NB4 (cell line): ENCODE measurements around the gene TDRD10.

ENCODE experiments used
- CTCF ChIP-seq: IDR thresholded peaks from one replicate; pipeline ENCODE4 v1.5.1; 2012; ENCODE audit warnings: low read depth, low read length
- MAX ChIP-seq: IDR thresholded peaks from 2 replicates; pipeline ENCODE4 v1.6.1; 2011; ENCODE audit warnings: low read depth, low read length
- MYC ChIP-seq: IDR thresholded peaks from 2 replicates; pipeline ENCODE4 v1.6.1; 2011; ENCODE audit warnings: low read depth, low read length
- POLR2A ChIP-seq: IDR thresholded peaks from 2 replicates; pipeline ENCODE4 v1.6.1; 2011; ENCODE audit warnings: mild to moderate bottlenecking; ENCODE audit not compliant: insufficient read length; ENCODE audit errors: extremely low read depth

GRCh38 chr1:154502066-154502743, at the start of gene TDRD10, which contains the start of gene SHE:
- TF ChIP-seq CTCF = no peak
- no peak for TF ChIP-seq POLR2A
- no peak for TF ChIP-seq MYC
- no peak for TF ChIP-seq MAX
